SK-N-SH treated with all-trans-retinoic acid at 6 μM for 48 hours (cell line): ENCODE measurements around the gene CHRM2.

Experiments used
- ATAC-seq: fragments of 200-7000 bp; cut with Tn5 transposase; 3 replicates; pipeline ENCODE4 v1.9.1; 2020; ENCODE audit warnings: mild to moderate bottlenecking, moderate library complexity
- ARNTL ChIP-seq: fragments of 450-650 bp; formaldehyde crosslinking; IDR thresholded peaks from 2 replicates; pipeline ENCODE4 v1.5.0; 2020; ENCODE audit warnings: low read depth, mild to moderate bottlenecking, moderate library complexity, borderline replicate concordance
- BACH2 ChIP-seq: fragments of 250-450 bp; sonication (Bioruptor Pico); IDR thresholded peaks from 2 replicates; pipeline ENCODE4 v1.9.0; 2021; ENCODE audit warnings: mild to moderate bottlenecking, borderline replicate concordance
- CREB5 ChIP-seq: fragments of 250-450 bp; sonication (Bioruptor Pico); IDR thresholded peaks from 2 replicates; pipeline ENCODE4 v1.5.1; 2020; ENCODE audit warnings: low read depth, mild to moderate bottlenecking, moderate library complexity
- CSDC2 ChIP-seq: fragments of 250-450 bp; sonication (Bioruptor Pico); IDR thresholded peaks from 2 replicates; pipeline ENCODE4 v1.5.0; 2020; ENCODE audit warnings: mild to moderate bottlenecking, moderate library complexity
- CSRNP3 ChIP-seq: fragments of 250-450 bp; sonication (Bioruptor Pico); IDR thresholded peaks from 2 replicates; pipeline ENCODE4 v1.5.1; 2021; ENCODE audit warnings: mild to moderate bottlenecking, moderate library complexity
- ESRRG ChIP-seq: fragments of 250-450 bp; sonication (Bioruptor Pico); IDR thresholded peaks from 2 replicates; pipeline ENCODE4 v1.6.1; 2021; ENCODE audit warnings: mild to moderate bottlenecking
- GLIS3 ChIP-seq: fragments of 250-450 bp; sonication (Bioruptor Pico); IDR thresholded peaks from 2 replicates; pipeline ENCODE4 v1.5.0; 2020; ENCODE audit warnings: mild to moderate bottlenecking, moderate library complexity
- ISL1 ChIP-seq: fragments of 250-450 bp; sonication (Bioruptor Pico); IDR thresholded peaks from 2 replicates; pipeline ENCODE4 v2.1.2; 2022; ENCODE audit warnings: mild to moderate bottlenecking, moderate library complexity
- OSR1 ChIP-seq: fragments of 250-450 bp; sonication (Bioruptor Pico); IDR thresholded peaks from 2 replicates; pipeline ENCODE4 v1.8.0; 2022; ENCODE audit warnings: moderate library complexity, mild to moderate bottlenecking, inconsistent platforms
- PATZ1 ChIP-seq: fragments of 250-450 bp; sonication (Bioruptor Pico); IDR thresholded peaks from 2 replicates; pipeline ENCODE4 v1.8.0; 2020; ENCODE audit warnings: mild to moderate bottlenecking, moderate library complexity, borderline replicate concordance
- POU6F1 ChIP-seq: fragments of 250-450 bp; sonication (Bioruptor Pico); IDR thresholded peaks from 2 replicates; pipeline ENCODE4 v1.8.0; 2021; ENCODE audit warnings: low read depth, mild to moderate bottlenecking, moderate library complexity, borderline replicate concordance
- RARB ChIP-seq: fragments of 250-450 bp; sonication (Bioruptor Pico); IDR thresholded peaks from 2 replicates; pipeline ENCODE4 v1.8.0; 2021; ENCODE audit warnings: mild to moderate bottlenecking, moderate library complexity
- SNAI2 ChIP-seq: fragments of 250-450 bp; sonication (Bioruptor Pico); IDR thresholded peaks from 2 replicates; pipeline ENCODE4 v1.5.0; 2020; ENCODE audit warnings: mild to moderate bottlenecking, moderate library complexity
- TCF4 ChIP-seq: fragments of 250-450 bp; sonication (Bioruptor Pico); IDR thresholded peaks from 2 replicates; pipeline ENCODE4 v1.8.0; 2021; ENCODE audit warnings: mild to moderate bottlenecking, moderate library complexity, borderline replicate concordance
- TOX ChIP-seq: fragments of 250-450 bp; sonication (Bioruptor Pico); IDR thresholded peaks from 2 replicates; pipeline ENCODE4 v1.8.0; 2021; ENCODE audit warnings: mild to moderate bottlenecking, moderate library complexity, borderline replicate concordance
- TSHZ2 ChIP-seq: fragments of 250-450 bp; sonication (Bioruptor Pico); IDR thresholded peaks from 2 replicates; pipeline ENCODE4 v1.5.0; 2020; ENCODE audit warnings: mild to moderate bottlenecking, moderate library complexity
- ZC3H10 ChIP-seq: fragments of 250-450 bp; sonication (Bioruptor Pico); IDR thresholded peaks from 2 replicates; pipeline ENCODE4 v1.5.1; 2021; ENCODE audit warnings: mild to moderate bottlenecking, moderate library complexity
- ZFP30 ChIP-seq: fragments of 450-650 bp; formaldehyde crosslinking; IDR thresholded peaks from 2 replicates; pipeline ENCODE4 v1.5.0; 2022; ENCODE audit warnings: mild to moderate bottlenecking, moderate library complexity
- ZNF565 ChIP-seq: fragments of 450-650 bp; formaldehyde crosslinking; conservative IDR thresholded peaks from 2 replicates; pipeline ENCODE4 v1.5.0; 2020; ENCODE audit warnings: low read depth, mild to moderate bottlenecking, moderate library complexity
- ZNF70 ChIP-seq: fragments of 450-650 bp; formaldehyde crosslinking; IDR thresholded peaks from 2 replicates; pipeline ENCODE4 v1.5.0; 2020; ENCODE audit warnings: mild to moderate bottlenecking, moderate library complexity
- ZNF8 ChIP-seq: fragments of 450-650 bp; formaldehyde crosslinking; IDR thresholded peaks from 2 replicates; pipeline ENCODE4 v1.5.0; 2020; ENCODE audit warnings: mild to moderate bottlenecking, moderate library complexity

The CHRM2 gene

GRCh38 chr7:136887317-136887716 is 18.9 kb downstream of the CHRM2 start:
- no peak for TF ChIP-seq ZNF8 (CRISPR knock-in tag)
- TF ChIP-seq BACH2 (CRISPR knock-in tag): no peak
- no peak for TF ChIP-seq ESRRG (CRISPR knock-in tag)
- no peak for TF ChIP-seq ARNTL
- TF ChIP-seq PATZ1 (CRISPR knock-in tag): no peak
- no peak for TF ChIP-seq ISL1 (CRISPR knock-in tag)
- no peak for TF ChIP-seq POU6F1 (CRISPR knock-in tag)
- TF ChIP-seq ZFP30 (CRISPR knock-in tag): no peak
- no peak for TF ChIP-seq ZNF565 (CRISPR knock-in tag)
- no peak for TF ChIP-seq RARB
- TF ChIP-seq, all 23 proteins: peak for 0
- ATAC-seq: no peak

GRCh38 chr7:136890399-136890798 is 21.9 kb downstream of the CHRM2 start:
- ATAC-seq: no peak
- no peak for TF ChIP-seq CSRNP3 (CRISPR knock-in tag)
- no peak for TF ChIP-seq TSHZ2 (CRISPR knock-in tag)
- TF ChIP-seq SNAI2: no peak
- no peak for TF ChIP-seq ZFP30 (CRISPR knock-in tag)
- no peak for TF ChIP-seq ARNTL
- no peak for TF ChIP-seq POU6F1 (CRISPR knock-in tag)
- no peak for TF ChIP-seq RARB
- TF ChIP-seq CSDC2 (CRISPR knock-in tag): no peak
- TF ChIP-seq ZC3H10 (CRISPR knock-in tag): no peak
- no peak for TF ChIP-seq PATZ1 (CRISPR knock-in tag)
- TF ChIP-seq TOX (CRISPR knock-in tag): no peak
- TF ChIP-seq CREB5: no peak
- TF ChIP-seq OSR1: no peak
- TF ChIP-seq ZNF70 (CRISPR knock-in tag): no peak
- TF ChIP-seq ZNF565 (CRISPR knock-in tag): no peak
- no peak for TF ChIP-seq TCF4 (CRISPR knock-in tag)
- no peak for TF ChIP-seq GLIS3
- no peak for TF ChIP-seq ESRRG (CRISPR knock-in tag)
- TF ChIP-seq BACH2 (CRISPR knock-in tag): no peak
- TF ChIP-seq, all 23 proteins: peak for 0
